ENCODE data around the gene ZNF772.

Gene ZNF772

GRCh38 chr19:57421037-57421436, 56.3 kb downstream of the ZNF772 start:
- DNase-seq (ENCODE audit: low read depth, low spot score), result no peak

GRCh38 chr19:57419439-57419838, 57.9 kb downstream of the ZNF772 start:
- Histone ChIP-seq H3K9ac (ENCODE audit: insufficient read length, low read depth) (no peak overlapping the region), H3K9me3 (ENCODE audit: insufficient read depth, low read length) (no peaks in the 10 kb centered on the region), H3K4me3 (ENCODE audit: insufficient read length, low read depth) (no peak overlapping the region), H3K36me3 (ENCODE audit: insufficient read depth, insufficient read length, low read length) (peaks cover 49% of the 10 kb centered on the region), H3K27me3 (ENCODE audit: insufficient read depth, insufficient read length) (no peaks in the 10 kb centered on the region), H3K4me1 (ENCODE audit: insufficient read depth, insufficient read length) (no peaks in the 10 kb centered on the region)
- TF ChIP-seq YY1 (IDR thresholded peaks at IDR 0.05; ENCODE audit: insufficient read depth, insufficient read length) (no peak), ZNF274 (IDR thresholded peaks at IDR 0.05; ENCODE audit: low read depth, low read length) (no peak), SUZ12 (IDR thresholded peaks at IDR 0.05; ENCODE audit: extremely low read depth, insufficient read depth, insufficient read length) (no peak)
- no peak for DNase-seq (ENCODE audit: low read depth, low spot score)

More at GRCh38 chr19:57421037-57421436, 56.3 kb downstream of the ZNF772 start:
- H3K27me3 ChIP-seq (ENCODE audit: insufficient read depth, insufficient read length), result no peaks in the 10 kb centered on the region
- peaks cover 37% of the 10 kb centered on the region for H3K36me3 ChIP-seq (ENCODE audit: insufficient read depth, insufficient read length, low read length)
- TF ChIP-seq SUZ12 (IDR thresholded peaks at IDR 0.05; ENCODE audit: extremely low read depth, insufficient read depth, insufficient read length) (no peak), ZNF274 (IDR thresholded peaks at IDR 0.05; ENCODE audit: low read depth, low read length) (no peak), YY1 (IDR thresholded peaks at IDR 0.05; ENCODE audit: insufficient read depth, insufficient read length) (no peak)
- H3K9ac ChIP-seq (ENCODE audit: insufficient read length, low read depth), result no peak overlapping the region
- no peak overlapping the region for H3K4me3 ChIP-seq (ENCODE audit: insufficient read length, low read depth)
- no peaks in the 10 kb centered on the region for H3K9me3 ChIP-seq (ENCODE audit: insufficient read depth, low read length)
- H3K4me1 ChIP-seq (ENCODE audit: insufficient read depth, insufficient read length), result no peaks in the 10 kb centered on the region
